K562 (cell line): ENCODE results near the gene SPTBN4. TPM values are rescaled to one million over a fixed set of nuclear protein-coding genes. Genes with fewer than 3 reads are reported as not detected.

Experiments
- ADNP ChIP-seq: fragments of 200-800 bp; sonication (Bioruptor generic); IDR thresholded peaks from 2 replicates; pipeline ENCODE4 v1.6.1; 2016; ENCODE audit warnings: missing genetic modification characterization, missing compliant biosample characterization
- ELF4 ChIP-seq: fragments of 450-650 bp; formaldehyde crosslinking; IDR thresholded peaks from 2 replicates; pipeline ENCODE4 v1.4.0; 2022; ENCODE audit warnings: missing genetic modification characterization
- ERF ChIP-seq: fragments of 450-650 bp; formaldehyde crosslinking; IDR thresholded peaks from 2 replicates; pipeline ENCODE4 v1.4.0; 2020; ENCODE audit warnings: mild to moderate bottlenecking, mixed read lengths
- ETV6 ChIP-seq, 3 experiments: fragments of 150-350 bp in 1 of 3; sonication (generic) in 1 of 3; formaldehyde crosslinking in 1 of 3; IDR thresholded peaks; 2 replicates each; pipeline versions ENCODE4 v1.6.1 to v1.8.0; 2014 to 2022; ENCODE audit warnings: borderline replicate concordance in 2 of 3, low read depth in 2 of 3, antibody characterized with exemption in 1 of 3, low read length in 1 of 3, mild to moderate bottlenecking in 1 of 3, missing genetic modification reagents in 1 of 3
- EZH2 ChIP-seq: IDR thresholded peaks from 2 replicates; pipeline ENCODE4 v1.6.1; 2012; ENCODE audit warnings: low read depth, mild to moderate bottlenecking, inconsistent platforms, low read length, borderline replicate concordance
- FOSL1 ChIP-seq: fragments of 200-800 bp; sonication (Bioruptor generic); conservative IDR thresholded peaks from 2 replicates; pipeline ENCODE4 v1.6.1; 2016; ENCODE audit warnings: missing genetic modification characterization, missing compliant biosample characterization
- MTA3 ChIP-seq: fragments of 450-650 bp; formaldehyde crosslinking; IDR thresholded peaks from 2 replicates; pipeline ENCODE4 v1.6.1; 2017; ENCODE audit warnings: mild to moderate bottlenecking, borderline replicate concordance
- NCOA1 ChIP-seq: fragments of 450-650 bp; IDR thresholded peaks from 2 replicates; pipeline ENCODE4 v1.6.1; 2016; ENCODE audit warnings: low read depth
- NFIX ChIP-seq: fragments of 250-450 bp; sonication (Bioruptor Pico); IDR thresholded peaks from 2 replicates; pipeline ENCODE4 v1.4.0; 2020; ENCODE audit warnings: low read depth, mild to moderate bottlenecking, moderate library complexity
- POU5F1 ChIP-seq: fragments of 150-350 bp; IDR thresholded peaks from 2 replicates; pipeline ENCODE4 v1.6.1; 2014; ENCODE audit warnings: borderline replicate concordance, low read length, low read depth, mild to moderate bottlenecking; ENCODE audit not compliant: partially characterized antibody
- RBM22 ChIP-seq: fragments of 200-400 bp; formaldehyde crosslinking; IDR thresholded peaks from 2 replicates; pipeline ENCODE4 v1.6.1; 2018; ENCODE audit warnings: low read length, low read depth; ENCODE audit not compliant: poor library complexity, severe bottlenecking
- RFX7 ChIP-seq: fragments of 250-450 bp; sonication (Bioruptor Pico); IDR thresholded peaks from 2 replicates; pipeline ENCODE4 v1.5.1; 2021; ENCODE audit warnings: mild to moderate bottlenecking
- RNF2 ChIP-seq: sonication (generic); IDR thresholded peaks from 2 replicates; pipeline ENCODE4 v1.6.1; 2016
- SIN3B ChIP-seq: fragments of 450-650 bp; IDR thresholded peaks from 2 replicates; pipeline ENCODE4 v1.6.1; 2017; ENCODE audit warnings: low read depth, mild to moderate bottlenecking, moderate library complexity
- SMARCB1 ChIP-seq: IDR thresholded peaks from 2 replicates; pipeline ENCODE4 v1.6.1; 2011; ENCODE audit warnings: improper control_type of control experiment, low read depth; ENCODE audit not compliant: insufficient read length
- SNIP1 ChIP-seq: fragments of 450-650 bp; IDR thresholded peaks from 2 replicates; pipeline ENCODE4 v1.7.1; 2017; ENCODE audit warnings: low read depth, mild to moderate bottlenecking
- WHSC1 ChIP-seq: IDR thresholded peaks from one replicate; pipeline ENCODE4 v1.6.1; 2012; ENCODE audit warnings: low read length, control low read depth, inconsistent platforms
- YY1 ChIP-seq, 3 experiments: IDR thresholded peaks; 2 replicates each; pipeline ENCODE4 v1.6.1; 2011; ENCODE audit warnings: low read length in 2 of 3, mild to moderate bottlenecking in 2 of 3, moderate library complexity in 2 of 3, borderline replicate concordance in 1 of 3, control low read depth in 1 of 3, low read depth in 1 of 3; ENCODE audit not compliant: insufficient read depth in 3 of 3, insufficient replicate concordance in 2 of 3, control insufficient read depth in 1 of 3, insufficient read length in 1 of 3; ENCODE audit errors: extremely low read depth in 1 of 3
- ZBTB17 ChIP-seq: fragments of 450-650 bp; formaldehyde crosslinking; IDR thresholded peaks from 2 replicates; pipeline ENCODE4 v1.4.0; 2020; ENCODE audit warnings: mild to moderate bottlenecking
- ZNF175 ChIP-seq: fragments of 200-800 bp; sonication (Bioruptor generic); IDR thresholded peaks from 2 replicates; pipeline ENCODE4 v1.6.1; 2016; ENCODE audit warnings: low read depth, mild to moderate bottlenecking, missing genetic modification characterization, missing compliant biosample characterization
- polyA plus RNA-seq, 8 experiments: library from polyadenylated mRNA; depleted of rRNA in 4 of 8; stranded (reverse) in 5 of 8; unstranded in 3 of 8; fragments of >200 nt; fragmentation: Nextera tagmentation in 2 of 8; fragmentation: Illumina TruSeq in 1 of 8; extraction: Ambion mirVana in 2 of 8; extraction: Trizol in 1 of 8; gene quantifications; 2 replicates each; pipeline versions ENCODE4 v1.2.1 to v1.2.3, GENCODE V29; 2011 to 2014; ENCODE audit warnings: inconsistent platforms in 1 of 8, missing spikeins in 1 of 8
- total RNA-seq, 7 experiments: library from RNA; depleted of rRNA in 6 of 7; stranded (reverse); fragments of >200 nt in 6 of 7; fragmentation: Illumina TruSeq in 2 of 7; extraction: Trizol in 2 of 7; gene quantifications; 2 replicates each; pipeline versions ENCODE4 v1.2.1 to v1.2.3, GENCODE V29; 2011 to 2021; ENCODE audit warnings: low replicate concordance in 1 of 7
- TF ChIP-seq, protein P1 (sequence below): fragments of 250-450 bp; sonication (Bioruptor Pico); IDR thresholded peaks from 2 replicates; pipeline ENCODE4 v1.4.0; 2020
- TF ChIP-seq, protein P2 (sequence below), 2 experiments: fragments of 250-450 bp in 1 of 2; fragments of 450-650 bp in 1 of 2; sonication (Bioruptor Pico) in 1 of 2; IDR thresholded peaks; 2 replicates each; pipeline versions ENCODE4 v1.6.1 to v1.8.0; 2016 to 2021; ENCODE audit warnings: mild to moderate bottlenecking in 2 of 2, moderate library complexity in 2 of 2, missing compliant biosample characterization in 1 of 2, missing genetic modification characterization in 1 of 2
- TF ChIP-seq, protein P3 (sequence below): sonication (generic); formaldehyde crosslinking; IDR thresholded peaks from 2 replicates; pipeline ENCODE4 v1.9.0; 2022; ENCODE audit warnings: mild to moderate bottlenecking, missing genetic modification reagents
- TF ChIP-seq, protein P4 (sequence below), 2 experiments: fragments of 450-650 bp; conservative IDR thresholded peaks; 2 replicates each; pipeline ENCODE4 v1.6.1; 2017; ENCODE audit warnings: mild to moderate bottlenecking in 2 of 2, moderate library complexity in 2 of 2

The SPTBN4 gene
- total and polyA plus RNA-seq, 9 of the 15 experiments (the other 6 are each of a cell fraction or from before 2014, with no cell fraction given) = 0.01 to 1.5 (median 0.86) TPM

DNA sequence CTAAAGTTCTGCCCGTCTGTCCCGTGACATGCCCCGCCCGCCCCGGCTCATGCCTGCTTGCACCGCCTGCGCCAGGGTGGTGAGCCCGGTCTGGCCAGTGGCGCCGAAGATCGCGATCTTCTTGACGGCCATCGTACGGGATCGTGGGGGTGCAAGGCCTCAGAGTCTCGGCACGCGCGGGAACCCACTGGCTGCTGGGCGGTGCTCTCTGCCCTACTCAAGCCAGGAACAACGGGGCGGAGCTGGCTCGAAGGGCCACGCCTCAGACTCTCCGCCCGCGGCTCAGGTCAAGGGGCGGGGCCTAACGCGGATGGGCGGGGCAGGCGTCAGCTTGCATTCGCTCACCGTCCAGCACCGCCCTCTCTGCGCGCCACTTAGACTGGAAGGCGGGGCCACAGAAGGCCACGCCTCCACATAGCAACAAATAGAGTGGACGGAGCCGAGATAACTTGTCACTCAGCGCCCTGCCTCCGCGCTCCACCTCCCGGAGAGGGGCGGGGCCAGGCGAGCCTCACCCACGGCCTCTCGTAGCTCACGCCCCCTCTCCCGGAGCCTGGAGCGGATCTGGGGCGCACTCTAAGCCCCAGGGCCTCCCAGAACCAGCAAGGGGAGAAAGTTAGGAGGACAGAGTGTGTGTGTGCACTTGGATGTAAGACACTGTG, 1.1 kb upstream of the SPTBN4 start, which contains the start of gene BLVRB (continued):
- no peak for TF ChIP-seq SMARCB1
- 0 out of 2 replicates have a peak, but pooled peaks have one; percentile 13 for TF ChIP-seq ZBTB17
- no peak for TF ChIP-seq EZH2
- TF ChIP-seq, protein P1, sequence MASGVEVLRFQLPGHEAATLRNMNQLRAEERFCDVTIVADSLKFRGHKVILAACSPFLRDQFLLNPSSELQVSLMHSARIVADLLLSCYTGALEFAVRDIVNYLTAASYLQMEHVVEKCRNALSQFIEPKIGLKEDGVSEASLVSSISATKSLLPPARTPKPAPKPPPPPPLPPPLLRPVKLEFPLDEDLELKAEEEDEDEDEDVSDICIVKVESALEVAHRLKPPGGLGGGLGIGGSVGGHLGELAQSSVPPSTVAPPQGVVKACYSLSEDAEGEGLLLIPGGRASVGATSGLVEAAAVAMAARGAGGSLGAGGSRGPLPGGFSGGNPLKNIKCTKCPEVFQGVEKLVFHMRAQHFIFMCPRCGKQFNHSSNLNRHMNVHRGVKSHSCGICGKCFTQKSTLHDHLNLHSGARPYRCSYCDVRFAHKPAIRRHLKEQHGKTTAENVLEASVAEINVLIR (CRISPR knock-in tag) = no peak
- TF ChIP-seq ADNP (tag) = no peak
- TF ChIP-seq RBM22 = peak; percentile 52
- no peak for TF ChIP-seq SIN3B
- no peak for TF ChIP-seq NFIX (CRISPR knock-in tag)
- TF ChIP-seq FOSL1 (tag) = peak; percentile 56
- TF ChIP-seq, protein P2, sequence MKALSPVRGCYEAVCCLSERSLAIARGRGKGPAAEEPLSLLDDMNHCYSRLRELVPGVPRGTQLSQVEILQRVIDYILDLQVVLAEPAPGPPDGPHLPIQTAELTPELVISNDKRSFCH (CRISPR knock-in tag; IDR thresholded peaks at IDR 0.05) = no peak
- TF ChIP-seq, protein P2 (tag; IDR thresholded peaks at IDR 0.05) = no peak
- TF ChIP-seq SNIP1 = no peak
- no peak for TF ChIP-seq WHSC1
- TF ChIP-seq ELF4 (CRISPR knock-in tag) = peak; percentile 89; the same call in 1 of the 2 replicates
- TF ChIP-seq NCOA1 = no peak; the same call in 1 of the 2 replicates
- peak; percentile 10; the same call in 1 of the 2 replicates for TF ChIP-seq MTA3
- TF ChIP-seq RNF2 = peak; percentile 60
- TF ChIP-seq, protein P3, sequence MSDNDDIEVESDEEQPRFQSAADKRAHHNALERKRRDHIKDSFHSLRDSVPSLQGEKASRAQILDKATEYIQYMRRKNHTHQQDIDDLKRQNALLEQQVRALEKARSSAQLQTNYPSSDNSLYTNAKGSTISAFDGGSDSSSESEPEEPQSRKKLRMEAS = no peak
- TF ChIP-seq ZNF175 = 0 out of 2 replicates have a peak, but pooled peaks have one; percentile 18
- TF ChIP-seq ERF (CRISPR knock-in tag) = 0 out of 2 replicates have a peak, but pooled peaks have one; percentile 19
- TF ChIP-seq YY1 (IDR thresholded peaks at IDR 0.05; ENCODE audit: borderline replicate concordance in 1 of 3, control insufficient read depth in 1 of 3, extremely low read depth in 1 of 3, insufficient read depth in 3 of 3, insufficient read length in 1 of 3, insufficient replicate concordance in 2 of 3, low read depth in 1 of 3, low read length in 2 of 3) = peak in 2 of 3 experiments; percentile 68 to 80
- no peak for TF ChIP-seq POU5F1
- no peak for TF ChIP-seq ETV6 (IDR thresholded peaks at IDR 0.05; ENCODE audit: borderline replicate concordance in 1 of 2, low read depth in 2 of 2, low read length in 1 of 2)
- no peak for TF ChIP-seq ETV6 (CRISPR knock-in tag; IDR thresholded peaks at IDR 0.05; ENCODE audit: borderline replicate concordance)
- TF ChIP-seq, protein P4, sequence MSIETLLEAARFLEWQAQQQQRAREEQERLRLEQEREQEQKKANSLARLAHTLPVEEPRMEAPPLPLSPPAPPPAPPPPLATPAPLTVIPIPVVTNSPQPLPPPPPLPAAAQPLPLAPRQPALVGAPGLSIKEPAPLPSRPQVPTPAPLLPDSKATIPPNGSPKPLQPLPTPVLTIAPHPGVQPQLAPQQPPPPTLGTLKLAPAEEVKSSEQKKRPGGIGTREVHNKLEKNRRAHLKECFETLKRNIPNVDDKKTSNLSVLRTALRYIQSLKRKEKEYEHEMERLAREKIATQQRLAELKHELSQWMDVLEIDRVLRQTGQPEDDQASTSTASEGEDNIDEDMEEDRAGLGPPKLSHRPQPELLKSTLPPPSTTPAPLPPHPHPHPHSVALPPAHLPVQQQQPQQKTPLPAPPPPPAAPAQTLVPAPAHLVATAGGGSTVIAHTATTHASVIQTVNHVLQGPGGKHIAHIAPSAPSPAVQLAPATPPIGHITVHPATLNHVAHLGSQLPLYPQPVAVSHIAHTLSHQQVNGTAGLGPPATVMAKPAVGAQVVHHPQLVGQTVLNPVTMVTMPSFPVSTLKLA (conservative IDR thresholded peaks at IDR 0.05) = no peak
- no peak for TF ChIP-seq RFX7 (CRISPR knock-in tag)
